HG03103 (cell line): ENCODE data around the gene CSPG4.
"Not testable (repeated sequence)": the region's sequence is repeated elsewhere in the genome, so short reads cannot be mapped to it uniquely, and the experiment has no call there.

Experiments
- ATAC-seq: cut with Tn5 transposase; IDR thresholded peaks from one replicate; pipeline ENCODE4 v1.9.1; 2021; ENCODE audit warnings: low read depth; ENCODE audit not compliant: unreplicated experiment

CSPG4 gene

DNA sequence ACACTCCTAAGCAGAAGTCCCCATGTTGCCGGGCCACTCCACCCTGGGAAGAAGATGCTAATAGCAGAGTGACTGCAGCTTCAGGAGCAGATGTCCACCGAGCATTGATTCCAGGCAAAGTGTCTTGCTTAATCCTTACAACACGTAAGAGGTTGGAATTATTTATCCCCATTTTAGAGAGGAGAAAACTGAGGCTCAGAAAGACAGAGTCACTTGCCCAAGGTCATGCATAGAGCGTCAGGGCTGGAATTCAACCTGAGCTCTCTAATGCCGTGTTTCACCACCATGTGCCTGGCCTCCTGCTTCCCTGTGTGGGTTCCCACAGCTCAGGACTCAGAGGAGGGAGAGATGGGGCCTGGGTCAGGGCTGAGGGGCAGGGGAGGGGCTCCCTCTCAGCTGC is 7.3 kb downstream of the CSPG4 start:
- not testable (repeated sequence) for ATAC-seq

DNA sequence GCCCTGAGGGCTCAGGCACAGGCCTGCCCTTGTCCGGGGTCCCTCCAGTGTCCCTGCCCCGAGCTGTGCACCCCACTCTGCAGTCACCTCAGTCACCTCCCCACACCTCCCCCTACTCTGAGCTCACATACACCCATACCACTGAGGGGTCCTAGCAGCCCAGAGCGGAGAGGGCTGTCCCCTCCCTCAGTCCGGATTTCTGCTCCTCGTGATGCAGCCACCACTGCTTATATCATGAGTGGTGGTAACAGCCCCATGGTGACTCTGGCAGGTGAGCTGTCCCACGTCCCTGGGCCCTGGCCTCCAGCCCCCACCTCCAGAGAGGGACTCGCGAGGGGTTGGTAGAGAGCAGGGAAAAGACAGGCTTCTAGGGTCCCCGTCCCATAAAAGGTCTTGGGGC is 8.0 kb downstream of the CSPG4 start:
- no peak for ATAC-seq

DNA sequence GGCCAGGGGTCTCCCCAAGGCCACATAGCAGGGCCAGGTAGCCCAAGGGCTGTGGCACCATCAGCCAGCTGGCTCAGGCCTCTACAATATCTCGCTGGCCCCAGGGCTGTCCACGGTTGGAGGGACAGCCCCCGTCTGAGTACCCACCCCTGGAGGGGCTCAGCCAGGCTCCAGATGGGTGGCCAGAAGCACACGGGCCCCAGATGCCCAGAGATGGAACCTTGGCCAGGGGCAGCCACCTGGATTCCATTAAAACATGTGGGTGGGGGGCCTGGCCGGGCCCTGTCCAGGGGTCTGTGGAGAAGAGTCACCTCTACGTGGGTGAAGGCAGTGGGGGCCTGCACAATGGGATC is 8.4 kb downstream of the CSPG4 start:
- no peak for ATAC-seq

DNA sequence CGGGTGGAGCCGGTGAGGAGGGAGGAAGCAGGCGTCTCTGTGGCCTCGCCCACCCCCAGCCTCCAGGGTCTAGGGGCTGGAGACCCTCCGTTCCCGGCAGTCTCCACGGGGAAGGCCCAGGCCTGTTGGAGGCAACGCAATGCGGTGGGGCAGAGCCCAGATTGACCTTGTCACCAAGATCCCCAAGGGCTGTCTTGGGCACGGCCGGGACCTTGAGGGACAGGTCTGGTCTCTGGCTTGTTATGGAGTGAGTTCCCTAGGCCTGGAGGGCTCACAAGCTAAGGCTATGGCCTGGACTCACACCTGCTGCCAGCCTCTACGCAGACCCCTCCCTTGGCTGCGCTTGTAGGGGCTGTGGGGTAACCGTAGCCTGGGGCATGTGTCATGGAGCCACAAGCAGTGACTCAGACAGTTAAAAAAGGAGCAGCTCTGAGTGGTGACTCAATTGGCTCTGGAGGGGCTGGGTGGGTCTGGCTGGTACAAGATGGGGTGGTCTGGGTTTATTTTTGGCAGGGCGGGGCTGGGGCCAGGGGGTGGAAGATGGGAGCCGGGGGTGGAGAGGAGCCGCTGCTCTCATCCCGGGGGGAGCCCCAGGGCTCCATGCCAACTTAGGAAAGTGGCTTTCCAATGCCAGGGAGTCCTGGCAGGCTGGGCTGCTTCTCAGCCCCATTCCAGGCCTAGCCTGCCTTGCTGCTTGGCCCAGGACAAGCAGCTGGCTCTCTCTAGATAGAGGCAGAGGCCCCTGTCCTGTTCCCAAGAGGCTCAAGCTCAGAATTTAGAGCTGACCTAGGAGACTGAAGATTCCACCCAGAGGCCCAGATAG is 9.0 kb downstream of the CSPG4 start:
- not testable (repeated sequence) for ATAC-seq

DNA sequence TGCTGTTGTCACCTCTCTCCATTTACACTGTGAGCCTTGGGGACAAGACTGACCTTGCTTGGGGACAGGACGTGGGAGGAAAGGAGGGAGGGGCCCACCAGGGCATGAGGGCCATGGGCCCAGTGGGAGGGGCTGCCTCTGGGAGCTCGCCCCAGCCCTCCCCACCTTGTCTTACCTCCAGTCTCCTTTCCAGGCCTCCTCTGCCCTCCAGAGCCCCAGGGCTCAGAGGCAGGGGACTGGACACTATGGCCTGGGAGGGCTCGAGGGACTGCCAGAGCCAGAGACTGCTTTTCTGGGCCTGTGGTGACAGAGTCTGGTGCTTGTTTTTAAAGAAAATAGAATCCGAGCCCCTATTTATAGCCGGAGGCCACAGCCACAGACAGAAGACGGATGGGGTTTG is 10.2 kb downstream of the CSPG4 start:
- ATAC-seq, result no peak

DNA sequence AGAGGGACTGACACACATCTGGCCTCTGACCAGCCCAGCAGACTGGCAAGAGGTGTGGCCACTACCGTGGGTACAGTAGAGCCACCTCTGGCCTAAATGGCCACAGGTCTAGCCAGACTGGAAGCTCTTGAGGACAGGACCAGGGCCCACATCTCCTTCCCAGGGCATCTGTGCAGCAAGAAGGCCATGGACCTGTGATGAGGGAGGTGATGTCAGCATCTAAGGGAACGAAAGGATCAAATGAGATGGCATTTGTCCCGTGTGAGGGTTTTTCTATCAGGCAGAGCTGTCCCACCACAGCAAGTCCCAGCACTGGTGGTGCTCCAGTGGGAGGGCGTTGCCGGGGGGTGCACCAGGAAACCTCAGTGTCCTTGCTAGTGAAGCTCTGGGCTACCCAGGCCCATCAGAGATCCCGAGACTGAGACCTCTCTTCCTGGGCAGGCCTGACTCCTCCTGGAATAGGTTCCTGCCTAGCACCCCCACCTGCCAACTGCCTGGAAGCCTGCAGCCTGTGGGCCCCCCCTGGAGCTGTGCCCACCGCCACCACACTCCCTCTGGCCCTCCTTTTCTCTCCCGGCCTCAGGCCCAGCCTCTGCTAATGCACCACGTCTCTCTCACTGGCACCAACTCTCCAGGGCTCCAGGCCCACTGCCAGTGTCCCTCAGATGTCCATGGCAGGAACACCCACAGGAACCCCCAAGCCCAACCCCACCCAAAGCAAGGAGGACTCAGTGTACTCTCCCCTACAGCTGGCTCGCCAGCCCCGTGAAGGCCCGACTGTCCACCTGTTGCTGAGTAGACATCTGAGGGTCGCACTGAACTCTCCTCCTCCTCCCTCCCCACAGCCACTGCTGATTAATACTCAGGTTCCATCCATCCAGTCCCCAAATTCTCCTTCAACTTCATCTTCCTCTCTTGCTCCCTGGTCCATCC is 11.3 kb downstream of the CSPG4 start:
- ATAC-seq, result not testable (repeated sequence)

DNA sequence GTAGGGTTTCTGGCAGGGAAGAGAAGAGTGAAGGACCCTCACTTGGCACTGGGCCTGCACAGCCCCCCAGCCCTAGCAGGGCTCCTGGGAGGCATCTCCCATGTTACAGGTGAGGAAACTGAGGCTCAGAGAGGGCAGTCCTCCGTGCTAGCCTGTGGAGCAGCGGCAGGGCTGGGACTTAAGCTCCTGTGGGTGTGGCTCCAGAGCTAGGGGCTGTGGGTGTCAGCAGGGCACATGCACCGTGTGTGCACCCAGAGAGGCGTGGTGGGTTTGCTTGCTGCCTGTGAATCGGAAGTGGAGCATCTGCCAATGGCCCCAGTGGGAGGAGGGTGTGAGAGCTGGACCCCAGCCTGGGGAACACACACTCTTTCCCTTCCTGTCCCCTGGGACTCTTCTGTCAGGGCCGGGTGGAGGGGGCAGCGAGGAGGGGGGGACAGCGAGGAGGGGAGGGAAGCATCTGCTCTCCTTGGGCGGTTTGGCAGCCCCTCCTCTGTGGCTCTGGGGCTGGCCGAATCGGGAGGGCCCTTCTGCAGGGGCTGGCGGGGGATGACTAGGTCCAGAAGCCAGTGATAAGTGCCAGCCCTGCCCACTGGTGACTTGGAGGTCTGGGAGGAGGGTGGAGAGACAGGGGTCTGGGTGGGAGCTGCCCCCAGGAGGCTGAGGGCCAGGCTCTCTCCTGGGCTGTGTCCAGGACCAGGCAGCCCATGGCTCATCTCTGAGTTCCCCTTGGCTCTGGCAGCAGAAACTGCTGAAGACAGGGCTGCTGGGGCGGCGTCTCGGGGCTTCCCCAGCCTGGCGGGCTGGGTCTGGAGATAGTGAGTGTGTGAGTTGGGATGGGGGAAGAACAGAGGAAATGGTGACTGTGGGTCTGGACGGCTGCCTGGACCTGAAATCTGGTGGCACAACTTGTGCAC is 12.4 kb downstream of the CSPG4 start:
- ATAC-seq, result peak; percentile 44

DNA sequence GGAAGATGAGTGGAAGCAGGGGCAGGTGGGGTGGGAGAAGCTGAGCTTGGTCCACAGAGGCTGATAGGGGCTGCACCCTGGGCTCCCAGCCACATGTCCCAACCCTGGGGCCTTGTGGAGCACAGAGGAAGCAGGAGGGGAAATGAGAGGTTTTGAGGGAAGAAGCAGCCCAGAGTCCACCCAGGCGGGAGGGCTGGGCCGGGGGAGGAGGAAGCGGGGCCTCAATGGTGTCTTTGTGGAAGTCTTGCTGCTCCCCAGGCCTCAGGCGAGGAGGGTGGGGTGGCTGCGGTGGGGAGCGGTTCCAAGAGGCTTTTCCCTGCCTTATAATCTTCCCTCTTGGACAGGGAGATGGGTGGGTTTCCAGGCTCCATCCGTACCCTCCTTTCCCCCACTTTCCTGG is 13.1 kb downstream of the CSPG4 start:
- not testable (repeated sequence) for ATAC-seq

DNA sequence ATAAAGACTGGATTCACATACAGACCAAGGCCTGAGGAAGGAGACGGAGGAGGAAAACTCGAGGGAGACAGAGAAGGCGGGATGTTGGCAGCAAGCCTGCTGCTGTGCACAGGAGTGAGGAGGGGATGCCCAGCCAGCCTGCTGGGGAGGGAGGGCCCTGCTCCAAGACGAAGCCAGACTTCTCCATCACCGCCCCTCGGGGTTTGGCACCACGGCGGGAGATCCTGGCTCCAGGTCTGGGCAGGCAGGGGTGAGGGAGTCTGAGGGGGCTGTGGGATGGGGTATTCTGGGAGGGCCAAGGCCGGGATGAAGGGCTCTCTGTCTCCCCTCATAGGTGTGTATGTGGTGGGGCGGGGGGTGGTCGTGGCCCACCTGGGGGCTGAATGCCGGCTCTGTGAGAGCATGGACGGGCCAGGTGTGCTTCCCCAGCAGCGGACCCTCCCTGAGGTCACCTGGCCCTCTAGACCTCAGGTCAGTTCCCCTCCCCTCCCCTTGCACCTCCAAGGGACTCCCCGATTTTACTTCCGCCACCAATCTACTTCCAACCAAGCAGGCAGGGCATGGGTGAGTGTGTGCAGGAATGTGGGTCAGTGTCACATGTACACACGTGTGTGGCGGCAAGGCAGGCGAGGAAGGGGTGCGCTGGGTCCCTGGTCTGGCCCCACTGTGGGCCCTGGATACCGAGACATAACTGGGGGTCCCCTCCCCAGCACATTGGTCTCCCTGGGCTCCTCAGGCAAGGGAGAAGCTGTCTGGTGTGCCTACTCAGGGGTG is 14.5 kb downstream of the CSPG4 start:
- not testable (repeated sequence) for ATAC-seq

DNA sequence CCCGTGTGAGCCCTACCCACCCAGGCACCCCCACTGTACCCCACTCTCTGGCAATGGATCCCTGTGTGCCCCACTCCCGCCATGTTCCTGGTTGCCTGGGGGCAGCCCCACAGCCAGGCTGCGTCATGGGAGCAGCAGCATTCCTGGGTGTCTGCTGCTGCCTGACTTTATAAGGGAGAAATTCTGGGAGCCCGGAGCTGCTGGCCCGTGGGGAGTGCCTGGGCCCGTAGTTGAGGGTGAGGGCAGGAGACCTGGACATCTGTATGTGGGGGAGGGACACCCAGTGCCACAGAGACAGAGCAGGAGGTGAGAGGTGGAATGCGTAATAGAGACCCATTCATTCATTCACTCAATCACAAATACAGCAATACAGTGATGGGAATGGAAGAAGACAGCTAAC is 15.1 kb downstream of the CSPG4 start:
- no peak for ATAC-seq

DNA sequence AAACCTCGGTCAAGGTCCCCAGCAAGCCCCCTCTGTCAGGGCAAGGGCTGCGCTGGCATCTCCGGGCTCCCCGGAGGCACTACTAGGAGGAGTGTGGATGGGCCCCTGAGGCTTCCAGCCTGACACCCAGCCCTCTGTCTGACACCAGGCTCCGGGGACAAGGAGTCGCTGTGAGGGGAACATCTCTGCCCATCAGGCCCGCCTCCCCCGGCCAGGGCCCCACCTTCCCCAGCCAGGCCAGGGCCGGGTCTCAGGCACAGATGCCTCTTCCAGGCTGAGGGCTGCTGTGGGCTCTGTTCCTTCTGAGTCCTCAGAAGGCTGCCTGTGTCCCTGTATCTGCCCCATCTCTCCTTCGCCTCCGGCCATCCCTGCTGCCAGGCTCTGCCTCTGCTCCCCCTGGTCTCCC is 15.8 kb downstream of the CSPG4 start:
- ATAC-seq, result no peak

DNA sequence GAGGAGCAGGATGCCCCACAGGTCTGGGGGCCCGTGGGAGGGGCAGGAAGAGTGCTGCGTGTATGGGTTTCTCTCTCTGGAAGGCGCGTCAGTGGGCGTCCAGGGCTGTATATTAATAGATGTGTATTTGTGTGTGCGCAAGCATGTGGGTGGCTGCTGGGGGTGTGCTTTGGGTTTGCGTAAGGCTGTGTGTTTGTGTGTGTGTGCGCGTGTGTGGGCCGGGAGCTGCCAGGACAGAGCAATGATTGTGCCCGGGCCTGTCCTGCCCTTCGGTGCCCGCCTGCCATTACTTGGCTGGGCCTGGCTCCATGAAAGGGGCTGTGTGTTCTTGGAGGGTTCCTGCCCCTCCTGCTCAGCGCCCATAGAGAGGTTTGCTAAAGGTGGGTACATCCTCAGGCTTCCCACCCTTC is 16.3 kb downstream of the CSPG4 start:
- no peak for ATAC-seq

DNA sequence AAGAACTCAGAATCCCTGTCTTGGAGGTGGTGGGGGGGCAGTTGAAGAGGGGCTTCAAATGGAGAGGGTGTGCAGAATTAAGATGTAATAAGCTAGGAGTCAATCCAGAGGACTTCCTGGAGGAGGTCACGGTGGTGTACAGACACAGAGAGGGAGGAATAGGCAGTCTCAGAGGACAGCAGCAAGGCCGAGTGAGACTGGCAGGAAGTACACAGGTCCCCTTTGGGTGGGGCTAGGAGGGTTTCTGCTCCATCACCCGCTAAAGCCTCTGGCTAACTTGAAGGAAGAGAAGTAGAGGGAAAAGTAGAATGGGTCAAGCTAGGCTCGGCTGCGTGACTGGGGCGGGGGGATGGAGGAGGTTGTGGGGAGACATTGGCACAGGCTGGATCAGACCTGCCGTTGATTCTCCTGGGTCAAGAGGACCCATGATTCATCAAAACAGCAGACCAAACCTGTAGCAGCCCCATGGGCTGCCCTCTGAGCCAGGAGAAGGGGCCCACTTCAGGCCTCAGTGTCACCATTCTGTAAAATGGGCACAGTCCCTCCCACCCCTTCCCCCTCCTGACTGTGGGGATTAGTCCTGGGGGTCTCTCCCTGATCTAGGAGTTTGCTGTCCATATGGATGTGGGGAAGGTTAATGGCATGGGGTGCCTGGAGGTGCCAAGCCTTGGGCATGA is 16.9 kb downstream of the CSPG4 start:
- ATAC-seq, result no peak

DNA sequence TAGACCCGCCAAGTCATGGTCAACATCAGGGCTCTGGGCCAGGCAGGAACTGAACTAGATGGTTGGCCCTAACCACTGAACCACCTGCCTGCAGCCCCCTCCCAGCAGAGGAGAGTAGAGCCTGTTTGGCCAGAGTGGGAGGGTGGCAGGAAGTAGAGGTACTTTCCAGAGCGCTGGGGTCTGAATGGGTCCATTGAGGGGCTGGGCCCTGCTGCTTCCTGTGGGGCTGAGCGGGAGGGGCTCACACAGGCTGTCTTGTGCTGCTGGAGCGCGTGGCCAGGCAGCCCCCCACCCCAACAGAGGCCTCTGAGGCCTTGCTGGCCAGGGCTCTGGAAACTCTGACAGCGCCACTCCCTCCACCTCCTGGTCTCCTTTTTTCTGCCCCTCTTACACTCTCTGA is 17.4 kb downstream of the CSPG4 start:
- no peak for ATAC-seq

DNA sequence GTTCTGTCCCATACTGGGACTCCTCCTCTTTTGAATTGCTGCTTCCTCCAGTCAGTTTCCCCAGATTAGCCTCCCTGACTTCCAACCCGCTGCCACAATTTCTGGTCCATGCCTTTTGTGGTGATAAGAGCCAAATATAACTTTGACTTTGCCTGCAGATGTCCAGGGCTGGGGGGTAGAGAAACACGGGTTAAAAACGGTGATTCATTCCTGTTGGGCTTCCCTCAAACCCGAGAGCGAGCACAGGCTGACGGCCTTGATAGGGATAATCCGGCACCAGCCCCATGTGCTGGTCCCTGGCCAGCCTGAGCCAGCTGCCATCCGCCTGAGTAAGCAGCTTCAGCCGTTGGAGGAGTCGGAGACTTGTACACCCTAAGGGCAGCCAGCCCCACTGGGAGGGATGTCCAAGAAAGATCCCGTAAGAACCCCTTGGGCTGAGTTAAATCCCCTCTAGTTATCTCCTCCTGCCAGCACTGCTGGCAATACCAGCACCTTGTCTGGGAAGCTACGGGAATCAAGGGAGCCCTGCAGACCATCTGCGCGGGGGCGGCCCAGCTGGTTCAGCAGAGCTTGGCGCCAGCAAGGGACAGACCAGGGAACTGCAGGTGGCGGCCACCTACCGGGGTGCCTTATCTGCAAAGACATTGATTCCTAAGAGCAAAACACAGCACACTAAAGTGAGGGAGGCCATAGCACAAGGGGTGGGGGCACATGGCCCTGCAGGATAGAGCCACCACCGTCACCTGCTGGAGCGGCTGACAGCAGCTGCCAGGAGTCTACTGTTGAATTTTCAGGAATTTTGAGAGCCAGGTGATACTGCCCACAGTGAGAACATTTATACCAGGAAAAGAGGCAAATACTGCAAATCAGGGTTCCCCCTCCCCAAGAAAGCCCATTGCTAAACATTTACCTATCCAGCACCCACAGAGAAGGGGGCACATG is 18.1 kb downstream of the CSPG4 start:
- no peak for ATAC-seq

DNA sequence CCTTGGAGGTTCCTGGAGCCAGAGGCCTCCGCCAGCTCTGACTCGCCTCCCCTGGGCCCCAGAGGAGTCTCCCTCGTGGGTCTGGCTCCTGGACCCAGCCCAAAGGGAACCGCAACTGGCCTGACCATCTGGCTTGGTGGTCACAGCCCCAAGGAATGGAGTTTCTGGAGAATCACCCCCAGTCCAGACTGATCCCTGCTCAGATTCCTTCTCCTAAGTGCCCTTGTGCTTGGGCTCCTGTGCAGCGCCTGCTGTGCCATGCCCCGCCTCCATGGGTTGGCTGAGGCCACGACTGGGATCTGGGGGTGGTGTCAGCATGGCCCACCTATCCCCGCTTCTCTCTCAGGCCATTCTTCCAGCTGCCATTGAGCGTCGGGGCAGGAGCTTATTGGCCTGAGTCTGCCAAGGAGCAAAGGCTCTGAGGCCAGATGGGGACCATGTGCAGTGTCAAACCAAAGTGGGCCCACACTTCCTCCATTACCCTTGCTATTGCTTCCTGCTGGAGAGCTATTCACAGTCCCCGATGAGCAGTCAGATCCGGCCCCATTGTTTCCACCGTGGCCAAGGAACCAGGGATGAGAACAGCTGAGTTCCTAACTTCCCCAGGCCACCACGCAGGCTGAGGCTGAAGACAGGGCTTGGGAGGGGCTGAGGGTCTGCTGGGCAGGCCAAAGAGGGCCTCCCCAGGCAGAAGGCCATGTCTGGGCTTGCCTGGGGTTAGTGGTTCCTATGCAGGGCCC is 19.0 kb downstream of the CSPG4 start:
- no peak for ATAC-seq

DNA sequence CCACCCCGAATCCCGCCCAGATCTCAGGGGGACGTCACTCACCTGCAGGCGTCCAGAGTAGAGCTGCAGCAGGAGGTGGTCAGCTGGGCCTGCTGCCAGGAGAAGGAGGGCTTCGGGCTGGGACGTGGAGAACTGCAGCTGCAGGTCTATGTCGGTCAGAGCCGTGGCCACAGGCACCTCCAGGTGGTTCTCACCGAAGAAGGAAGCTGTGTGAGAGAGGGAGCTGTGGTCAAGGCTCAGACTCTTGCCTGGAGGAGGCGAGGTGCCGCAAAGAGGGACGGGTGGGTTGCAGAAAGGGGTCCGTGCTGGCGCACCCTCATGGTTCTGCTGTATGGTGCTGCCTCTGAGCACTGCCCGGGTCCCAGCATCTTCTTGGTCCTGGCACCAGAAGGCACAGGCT is 19.6 kb downstream of the CSPG4 start:
- not testable (repeated sequence) for ATAC-seq

DNA sequence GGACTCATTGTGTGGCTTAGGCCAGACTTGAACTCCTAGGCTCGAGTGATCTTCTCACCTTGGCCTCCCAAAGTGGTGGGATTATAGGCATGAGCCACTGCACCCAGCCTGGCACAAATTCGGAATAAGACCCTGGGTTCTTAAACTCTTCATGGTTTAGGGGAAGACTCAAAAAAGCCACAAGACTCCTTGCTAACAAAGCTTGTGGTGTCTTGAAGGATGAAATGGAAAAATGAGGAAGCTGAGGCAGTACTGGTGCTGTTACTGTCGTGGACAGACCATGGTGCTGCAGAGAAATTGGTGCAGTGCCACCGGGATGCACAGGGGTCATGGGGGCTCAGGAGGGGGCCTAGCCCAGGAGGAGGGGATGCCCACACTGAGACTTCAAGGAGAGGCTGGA is 20.3 kb downstream of the CSPG4 start:
- not testable (repeated sequence) for ATAC-seq
